ENCODE results near the gene NXPE3. TPM values are rescaled to one million over a fixed set of nuclear protein-coding genes. Genes with fewer than 3 reads are reported as not detected.

NXPE3 gene
- polyA plus RNA-seq, 1 experiment, result 41.1 TPM

DNA sequence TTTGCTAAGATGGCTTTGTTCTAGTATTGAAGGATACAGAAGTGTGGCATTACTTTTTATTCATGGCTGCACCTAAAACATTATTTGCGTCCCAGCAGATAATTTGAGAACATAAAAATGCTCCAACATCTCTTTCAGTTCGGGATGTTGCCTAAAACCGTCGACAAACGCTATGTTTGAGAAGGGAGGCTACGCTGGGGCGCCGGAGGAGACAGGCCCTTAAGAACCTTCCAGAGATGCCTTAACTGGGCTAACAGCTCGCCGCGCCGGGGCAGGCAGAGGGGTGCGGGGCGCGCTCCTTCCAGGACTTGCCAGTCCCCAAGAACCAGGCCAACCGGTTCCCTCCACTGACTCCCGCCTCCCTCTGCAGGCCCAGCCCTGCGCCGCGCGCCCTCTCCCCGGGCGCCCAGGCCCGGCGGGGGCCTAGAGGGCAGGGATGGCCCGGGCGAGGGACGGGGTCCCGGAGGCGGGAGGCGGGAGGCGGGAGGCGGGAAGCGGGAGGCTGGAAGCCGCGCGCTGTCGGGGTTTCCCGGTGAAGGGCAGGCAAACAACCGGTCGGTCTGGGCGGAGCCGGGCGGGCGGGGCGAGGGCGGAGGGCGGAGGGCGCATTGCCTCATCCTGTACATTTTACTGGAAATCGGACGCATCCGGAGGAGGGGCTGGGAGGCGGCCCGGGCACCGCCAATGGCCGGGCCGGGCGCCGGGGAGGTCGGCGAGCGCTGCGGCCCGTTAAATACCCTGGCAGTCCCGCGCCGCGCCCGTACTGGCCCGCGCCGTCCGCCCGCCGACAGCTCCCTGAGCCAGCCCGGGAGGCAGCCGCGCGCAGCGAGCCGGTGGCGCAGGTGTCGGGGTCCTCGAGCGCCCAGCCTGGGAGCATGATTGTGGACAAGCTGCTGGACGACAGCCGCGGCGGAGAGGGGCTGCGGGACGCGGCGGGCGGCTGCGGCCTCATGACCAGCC is 70.0 kb downstream of the NXPE3 start, which contains the start of gene NFKBIZ:
Gene NFKBIZ (plus strand): TSS at position 761 of the 960 bp plus-strand sequence. CDS start 115 bp downstream, at position 876.
- ChIA-PET CTCF (interaction anchor here (0.7 to 1.5 kb wide), 5 partner anchors 11 to 380 kb away, joined by 3 to 10 read pairs (median 5); no protein-coding TSS in a partner anchor), POLR2A (interaction anchor here (0.7 to 3.1 kb wide), 40 partner anchors 9 to 380 kb away, joined by 3 to 39 read pairs (median 5); partner anchors contain the start of genes CEP97 and NXPE3)
- peak within 1 kb of the TSS; percentile 92 for H3K27ac ChIP-seq (ENCODE audit: low read depth, low read length)
- H3K4me3 ChIP-seq (ENCODE audit: low read depth, low read length), result peak within 1 kb of the TSS; percentile 77
- TF ChIP-seq CTCF (IDR thresholded peaks at IDR 0.05; ENCODE audit: low read depth, low read length), result no peak
- DNase-seq (ENCODE audit: low read depth, low spot score), result peak; percentile 71
- no peaks in the 10 kb centered on the region for H3K27me3 ChIP-seq (ENCODE audit: control insufficient read depth, insufficient read depth, low read length)
- no peaks in the 10 kb centered on the region; the same call in 1 of the 2 replicates for H3K9me3 ChIP-seq (ENCODE audit: control insufficient read depth, insufficient read depth, low read length)

- Histone ChIP-seq H3K27me3 (ENCODE audit: control insufficient read depth, insufficient read depth, low read length) (no peaks in the 10 kb centered on the region), H3K4me3 (ENCODE audit: low read depth, low read length) (peak overlapping the region; percentile 77), H3K9me3 (ENCODE audit: control insufficient read depth, insufficient read depth, low read length) (no peaks in the 10 kb centered on the region; the same call in 1 of the 2 replicates), H3K27ac (ENCODE audit: low read depth, low read length) (peak overlapping the region; percentile 75)
- TF ChIP-seq CTCF (IDR thresholded peaks at IDR 0.05; ENCODE audit: low read depth, low read length), result no peak
- CTCF ChIA-PET, result interaction anchor here (0.7 to 1.5 kb wide), 4 partner anchors 12 to 379 kb away, joined by 3 to 10 read pairs (median 4); no protein-coding TSS in a partner anchor
- POLR2A ChIA-PET, result interaction anchor here (0.7 to 3.1 kb wide), 39 partner anchors 8 to 379 kb away, joined by 3 to 39 read pairs (median 5); partner anchors contain the start of genes CEP97 and NXPE3
- DNase-seq (ENCODE audit: low read depth, low spot score), result no peak
Measured at GRCh38 chr3:101849714-101850245, 70.8 kb downstream of the NXPE3 start.

- ChIA-PET CTCF (interaction anchor here (0.8 to 2.3 kb wide), 4 partner anchors 12 to 378 kb away, joined by 3 to 23 read pairs (median 6); no protein-coding TSS in a partner anchor), POLR2A (interaction anchor here (0.8 to 3.1 kb wide), 16 partner anchors 11 to 379 kb away, joined by 3 to 39 read pairs (median 7); partner anchors contain the start of genes CEP97 and NXPE3)
- DNase-seq (ENCODE audit: low read depth, low spot score), result no peak
- peak overlapping the region; percentile 75 for H3K27ac ChIP-seq (ENCODE audit: low read depth, low read length)
- H3K9me3 ChIP-seq (ENCODE audit: control insufficient read depth, insufficient read depth, low read length), result no peaks in the 10 kb centered on the region; the same call in 1 of the 2 replicates
- no peak for TF ChIP-seq CTCF (IDR thresholded peaks at IDR 0.05; ENCODE audit: low read depth, low read length)
- no peaks in the 10 kb centered on the region for H3K27me3 ChIP-seq (ENCODE audit: control insufficient read depth, insufficient read depth, low read length)
- H3K4me3 ChIP-seq (ENCODE audit: low read depth, low read length), result peak overlapping the region; percentile 77
Measured at GRCh38 chr3:101850246-101851051, 71.4 kb downstream of the NXPE3 start.

DNA sequence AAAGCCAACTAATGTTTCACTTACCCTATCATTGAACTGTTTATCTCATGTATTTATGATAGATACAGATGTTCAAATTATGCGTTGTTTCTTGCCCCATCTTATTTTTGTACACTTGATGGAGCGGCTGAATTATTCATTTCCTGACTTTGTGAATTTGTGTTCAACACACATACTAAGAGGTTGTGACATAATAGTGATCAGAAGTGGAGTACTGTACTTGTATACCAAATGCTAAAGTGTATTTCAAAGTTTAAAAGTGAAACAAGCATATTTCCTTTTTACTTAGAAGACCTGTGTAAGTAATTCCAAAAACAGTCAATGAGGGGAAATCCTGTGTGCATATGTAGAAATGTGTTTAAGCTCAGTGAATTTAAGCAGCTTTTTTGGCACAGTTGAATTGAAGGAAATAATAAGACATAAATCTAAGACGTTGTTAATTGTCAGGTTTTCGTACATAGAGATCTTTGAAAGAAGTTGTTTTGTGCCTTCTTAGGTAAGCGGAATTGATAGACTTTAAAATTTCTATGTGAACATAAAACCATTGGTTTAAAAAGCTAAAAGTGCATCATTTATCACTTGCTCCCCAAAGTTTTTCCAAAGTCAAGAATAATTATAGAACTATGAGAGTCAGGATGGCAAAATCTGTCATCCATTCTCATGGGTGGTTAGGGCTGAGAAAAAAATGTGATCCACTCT is 72.2 kb downstream of the NXPE3 start:
- H3K4me3 ChIP-seq (ENCODE audit: low read depth, low read length), result peak overlapping the region; percentile 77
- ChIA-PET CTCF (interaction anchor here (1.0 to 2.3 kb wide), 5 partner anchors 37 to 685 kb away, joined by 3 to 23 read pairs (median 10); no protein-coding TSS in a partner anchor), POLR2A (interaction anchor here (1.0 to 1.3 kb wide), 3 partner anchors 10 to 374 kb away, joined by 3 to 4 read pairs (median 4); partner anchors contain the start of gene NXPE3)
- no peaks in the 10 kb centered on the region; the same call in 1 of the 2 replicates for H3K9me3 ChIP-seq (ENCODE audit: control insufficient read depth, insufficient read depth, low read length)
- H3K27me3 ChIP-seq (ENCODE audit: control insufficient read depth, insufficient read depth, low read length), result no peaks in the 10 kb centered on the region
- H3K27ac ChIP-seq (ENCODE audit: low read depth, low read length), result no peak overlapping the region
- TF ChIP-seq CTCF (IDR thresholded peaks at IDR 0.05; ENCODE audit: low read depth, low read length), result no peak
- DNase-seq (ENCODE audit: low read depth, low spot score), result no peak

Measured in AG04450 (cell line).